WERI-Rb-1 (cell line): ENCODE results near the gene ITIH5.
"Not testable (repeated sequence)": the region's sequence is repeated elsewhere in the genome, so short reads cannot be mapped to it uniquely, and the experiment has no call there.

Experiments
- DNase-seq: peaks from one replicate; pipeline ENCODE4 v3.0.0-alpha.2; 2020
- H3K27ac ChIP-seq: fragments of 250-450 bp; sonication (Bioruptor Pico); 2 replicates; pipeline ENCODE4 v1.5.1; 2020; ENCODE audit warnings: mild to moderate bottlenecking, moderate library complexity
- H3K27me3 ChIP-seq: fragments of 250-450 bp; sonication (Bioruptor Pico); 2 replicates; pipeline ENCODE4 v1.5.1; 2021; ENCODE audit warnings: mild to moderate bottlenecking, low read depth, moderate library complexity; ENCODE audit not compliant: insufficient read depth, severe bottlenecking
- H3K36me3 ChIP-seq: fragments of 250-450 bp; sonication (Bioruptor Pico); 2 replicates; pipeline ENCODE4 v1.5.1; 2020; ENCODE audit warnings: mild to moderate bottlenecking, moderate library complexity
- H3K4me3 ChIP-seq: 2 replicates; pipeline ENCODE4 v1.5.1; 2011; ENCODE audit warnings: low read depth, mild to moderate bottlenecking, control low read depth, low read length
- H3K9me3 ChIP-seq: fragments of 250-450 bp; sonication (Bioruptor Pico); 2 replicates; pipeline ENCODE4 v1.5.1; 2021; ENCODE audit warnings: mild to moderate bottlenecking, moderate library complexity; ENCODE audit not compliant: severe bottlenecking
- CTCF ChIP-seq: IDR thresholded peaks from 2 replicates; pipeline ENCODE4 v1.5.1; 2011; ENCODE audit warnings: low read depth, mild to moderate bottlenecking, control low read depth, inconsistent platforms, low read length

Gene ITIH5

DNA sequence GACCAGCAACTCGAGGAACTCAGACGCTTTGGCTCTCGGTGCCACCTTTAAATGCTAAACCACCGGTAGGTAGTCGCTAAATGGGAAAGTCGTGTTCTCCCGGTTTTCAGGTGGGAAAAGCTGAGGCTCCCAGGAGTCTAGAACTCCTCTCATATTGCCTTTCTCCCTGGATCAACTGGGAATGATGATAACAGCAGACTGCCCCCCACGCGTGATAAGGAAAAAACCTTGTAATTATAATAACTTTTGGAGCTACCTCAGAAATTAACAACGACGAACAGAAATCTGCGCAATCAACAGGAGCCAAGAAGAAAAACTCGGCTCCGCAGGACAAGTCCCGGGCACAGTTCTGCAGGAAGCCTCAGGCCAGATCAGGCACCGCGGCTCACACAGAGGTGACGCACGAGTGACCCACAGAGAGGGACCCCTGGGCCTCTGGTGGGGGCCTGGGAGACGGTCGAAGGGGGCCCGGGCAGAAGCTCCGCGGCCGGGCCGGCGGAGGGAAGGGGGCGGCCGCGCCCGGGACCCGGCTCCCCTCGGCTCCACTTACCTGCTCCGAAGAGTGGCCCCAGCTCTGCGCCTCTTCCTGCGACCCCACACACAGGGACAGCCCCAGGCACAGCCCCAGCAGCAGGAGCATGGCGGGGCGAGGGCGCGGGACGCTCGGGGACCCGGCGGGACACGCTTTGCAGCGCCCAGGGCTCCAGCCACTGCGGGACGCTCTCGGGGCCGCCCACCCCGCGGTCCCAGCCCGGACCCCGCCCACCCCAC lies at the start of gene ITIH5:
ITIH5 (minus strand) TSS at position 714 of the 771 bp plus-strand sequence; CDS start at position 640, 74 bp downstream.
- H3K27me3 ChIP-seq: peaks cover 19% of the 10 kb centered on the region
- H3K9me3 ChIP-seq: no peaks in the 10 kb centered on the region
- no peak for TF ChIP-seq CTCF
- H3K4me3 ChIP-seq: no peak within 1 kb of the TSS
- no peaks in the 10 kb centered on the region for H3K36me3 ChIP-seq
- no peak for DNase-seq
- no peak within 1 kb of the TSS for H3K27ac ChIP-seq

DNA sequence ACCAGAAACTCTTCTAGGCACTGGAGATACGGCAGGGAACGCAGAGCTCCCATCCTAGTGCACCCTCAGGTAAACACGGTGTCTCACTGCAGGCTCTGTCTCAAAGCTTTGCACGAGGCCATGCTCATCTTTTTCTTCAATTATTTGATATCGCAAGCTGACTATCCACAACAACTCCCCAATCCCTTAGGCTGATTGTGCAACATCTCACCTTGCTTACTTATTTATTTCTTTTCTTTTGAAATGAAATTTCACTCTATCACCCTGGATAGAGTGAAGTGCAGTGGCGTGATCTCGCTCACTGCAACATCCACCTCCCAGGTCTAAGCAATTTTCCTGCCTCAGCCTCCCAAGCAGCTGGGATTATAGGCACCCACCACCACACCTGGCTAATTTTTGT lies 48.7 kb upstream of the ITIH5 start:
- Histone ChIP-seq H3K4me3 (no peak overlapping the region), H3K27ac (no peak overlapping the region), H3K36me3 (no peaks in the 10 kb centered on the region), H3K9me3 (no peaks in the 10 kb centered on the region), H3K27me3 (peaks cover 4% of the 10 kb centered on the region)
- no peak for TF ChIP-seq CTCF
- DNase-seq: no peak

DNA sequence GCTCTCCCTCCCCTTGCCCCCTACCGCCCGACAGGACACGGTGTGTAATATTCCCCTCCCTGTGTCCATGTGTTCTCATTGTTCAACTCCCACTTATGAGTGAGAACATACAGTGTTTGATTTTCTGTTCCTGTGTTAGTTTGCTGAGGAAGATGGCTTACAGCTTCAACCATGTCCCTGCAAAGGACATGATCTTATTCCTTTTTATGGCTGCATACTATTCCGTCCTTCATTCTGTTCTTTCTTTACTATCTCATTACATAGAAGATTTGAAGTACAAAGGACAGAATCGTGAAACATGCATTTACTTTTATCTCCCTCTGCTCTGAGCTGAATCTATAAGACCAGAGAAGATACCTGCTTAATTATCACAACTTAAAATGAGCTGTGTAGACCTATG lies 44.3 kb upstream of the ITIH5 start:
- H3K27ac ChIP-seq, H3K36me3 ChIP-seq, H3K4me3 ChIP-seq, H3K9me3 ChIP-seq, DNase-seq, H3K27me3 ChIP-seq: not testable (repeated sequence)

DNA sequence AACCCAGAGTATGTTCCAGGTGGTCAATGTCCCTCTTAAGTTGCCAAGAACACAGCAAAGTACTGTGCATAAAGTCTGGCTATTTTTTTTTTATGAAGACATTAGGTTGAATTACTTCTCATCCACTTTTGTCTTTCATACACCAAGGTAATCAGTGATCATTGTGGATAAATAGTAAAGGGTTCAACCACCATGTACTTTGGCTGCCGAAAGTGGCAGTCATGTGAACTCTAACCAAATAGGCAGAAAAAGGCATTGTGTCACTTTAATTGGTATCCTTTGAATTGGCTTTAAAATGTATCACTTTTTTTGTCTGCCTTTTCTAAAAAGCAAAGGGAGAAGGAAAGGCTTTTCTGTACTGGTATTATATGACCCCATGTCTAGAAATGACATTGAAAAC lies 43.7 kb upstream of the ITIH5 start:
- H3K36me3 ChIP-seq: no peaks in the 10 kb centered on the region
- no peaks in the 10 kb centered on the region for H3K9me3 ChIP-seq
- peaks cover 4% of the 10 kb centered on the region for H3K27me3 ChIP-seq
- no peak for TF ChIP-seq CTCF
- no peak overlapping the region for H3K4me3 ChIP-seq
- DNase-seq: no peak
- H3K27ac ChIP-seq: no peak overlapping the region

- H3K27me3 ChIP-seq: peaks cover 4% of the 10 kb centered on the region
- no peaks in the 10 kb centered on the region for H3K9me3 ChIP-seq
- TF ChIP-seq CTCF: no peak
- no peak for DNase-seq
- no peaks in the 10 kb centered on the region for H3K36me3 ChIP-seq
- H3K4me3 ChIP-seq: no peak overlapping the region
- H3K27ac ChIP-seq: no peak overlapping the region
Observed at GRCh38 chr10:7708832-7709231, 42.1 kb upstream of the ITIH5 start.

GRCh38 chr10:7707858-7708622 lies 41.3 kb upstream of the ITIH5 start:
- H3K27me3 ChIP-seq: no peaks in the 10 kb centered on the region
- no peaks in the 10 kb centered on the region for H3K36me3 ChIP-seq
- TF ChIP-seq CTCF: no peak
- no peak overlapping the region for H3K27ac ChIP-seq
- H3K9me3 ChIP-seq: no peaks in the 10 kb centered on the region
- no peak overlapping the region for H3K4me3 ChIP-seq
- DNase-seq: no peak
